Measurements from ENCODE around the gene PEX3. TPM values are rescaled to one million over a fixed set of nuclear protein-coding genes. Genes with fewer than 3 reads are reported as not detected.

The PEX3 gene
- polyA plus RNA-seq, 2 donors: 16.5 to 18.3 TPM

DNA sequence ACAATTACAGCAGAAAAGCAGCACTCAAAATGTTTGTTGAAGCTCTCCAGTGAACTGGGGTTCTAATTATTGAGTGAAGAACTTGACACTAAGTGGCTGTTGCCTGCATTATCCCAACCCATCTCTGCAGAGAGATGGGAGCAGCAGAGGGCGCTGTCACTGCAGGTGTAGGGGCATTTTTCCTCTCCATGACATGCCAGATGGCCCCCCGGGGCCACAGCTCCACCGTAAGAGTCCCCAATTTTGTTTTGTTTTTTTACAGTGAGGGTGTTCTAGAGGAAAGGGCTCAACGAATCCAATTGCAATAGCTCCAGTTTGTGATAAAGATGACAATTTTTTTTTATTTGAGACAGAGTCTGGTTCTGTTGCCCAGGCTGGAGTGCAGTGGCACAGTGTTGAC lies 62.8 kb downstream of the PEX3 start:
- Histone ChIP-seq H3K27me3 (ENCODE audit: control insufficient read depth in 1 of 2, insufficient read depth in 2 of 2, low read length in 2 of 2) (no peaks in the 10 kb centered on the region), H3K4me1 (ENCODE audit: control insufficient read depth in 2 of 2, insufficient read depth in 2 of 2, low read length in 1 of 2) (peaks cover 4 to 6% of the 10 kb centered on the region in 2 donors), H3K27ac (ENCODE audit: low read depth in 2 of 2, low read length in 1 of 2) (no peak overlapping the region), H3K4me3 (ENCODE audit: low read depth in 1 of 2, low read length in 2 of 2) (no peak overlapping the region), H3K36me3 (ENCODE audit: control insufficient read depth in 2 of 2, insufficient read depth in 2 of 2, low read length in 1 of 2) (no peaks in the 10 kb centered on the region), H3K9me3 (ENCODE audit: control insufficient read depth in 2 of 2, insufficient read depth in 1 of 2, low read depth in 1 of 2, low read length in 1 of 2) (no peaks in the 10 kb centered on the region)
- 63 to 75% methylated on average over 4 of the region's 4 CpGs for WGBS, 2 donors

DNA sequence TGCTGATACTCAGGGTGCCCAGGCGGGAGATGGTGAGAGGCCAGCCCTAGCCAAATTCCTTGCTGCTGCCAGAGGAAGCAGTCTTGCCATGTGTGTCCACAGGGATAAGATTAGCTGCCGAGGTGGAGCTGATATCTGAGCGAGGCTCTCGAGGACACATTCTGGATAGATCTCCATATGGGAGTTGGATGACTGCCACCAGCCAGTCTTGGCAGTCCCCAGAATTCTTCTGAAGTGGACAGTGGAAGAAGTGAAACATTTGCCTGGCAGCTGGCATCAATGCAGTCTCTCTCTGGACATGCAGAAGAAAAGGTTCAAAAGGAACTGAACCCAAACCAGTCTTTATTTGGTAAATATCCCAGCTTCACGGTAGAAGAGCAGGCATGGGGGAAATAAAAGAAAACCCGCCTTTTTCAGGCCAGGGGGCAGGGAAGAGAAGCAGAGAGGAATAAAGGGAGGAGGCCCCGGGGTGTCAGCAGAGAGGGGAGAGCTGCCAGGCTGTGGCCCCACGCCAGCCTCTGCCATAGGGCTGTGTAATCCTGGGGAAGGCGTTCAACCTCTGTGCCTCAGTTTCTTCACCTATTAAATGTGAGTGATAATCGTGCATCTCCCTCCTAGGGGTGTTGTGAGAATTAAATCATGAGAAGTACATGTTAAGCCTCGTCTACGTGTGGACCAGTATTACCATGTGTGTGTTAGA lies 64.6 kb downstream of the PEX3 start:
- no peaks in the 10 kb centered on the region for H3K36me3 ChIP-seq (ENCODE audit: control insufficient read depth in 2 of 2, insufficient read depth in 2 of 2, low read length in 1 of 2)
- no peaks in the 10 kb centered on the region for H3K9me3 ChIP-seq (ENCODE audit: control insufficient read depth in 2 of 2, insufficient read depth in 1 of 2, low read depth in 1 of 2, low read length in 1 of 2)
- 56 to 63% methylated on average over 12 of the region's 12 CpGs for WGBS, 2 donors
- H3K4me1 ChIP-seq (ENCODE audit: control insufficient read depth in 2 of 2, insufficient read depth in 2 of 2, low read length in 1 of 2): peaks cover 4 to 6% of the 10 kb centered on the region in 2 donors
- no peaks in the 10 kb centered on the region for H3K27me3 ChIP-seq (ENCODE audit: control insufficient read depth in 1 of 2, insufficient read depth in 2 of 2, low read length in 2 of 2)
- H3K27ac ChIP-seq (ENCODE audit: low read depth in 2 of 2, low read length in 1 of 2): no peak overlapping the region
- no peak overlapping the region for H3K4me3 ChIP-seq (ENCODE audit: low read depth in 1 of 2, low read length in 2 of 2)

GRCh38 chr6:143515766-143516355 lies 65.3 kb downstream of the PEX3 start:
- no peak overlapping the region for H3K27ac ChIP-seq (ENCODE audit: low read depth in 2 of 2, low read length in 1 of 2)
- no peaks in the 10 kb centered on the region for H3K27me3 ChIP-seq (ENCODE audit: control insufficient read depth in 1 of 2, insufficient read depth in 2 of 2, low read length in 2 of 2)
- H3K9me3 ChIP-seq (ENCODE audit: control insufficient read depth in 2 of 2, insufficient read depth in 1 of 2, low read depth in 1 of 2, low read length in 1 of 2): no peaks in the 10 kb centered on the region
- peaks cover 4 to 5% of the 10 kb centered on the region in 2 donors for H3K4me1 ChIP-seq (ENCODE audit: control insufficient read depth in 2 of 2, insufficient read depth in 2 of 2, low read length in 1 of 2)
- WGBS, 2 donors: 87 to 89% methylated on average over 7 of the region's 7 CpGs
- no peaks in the 10 kb centered on the region for H3K36me3 ChIP-seq (ENCODE audit: control insufficient read depth in 2 of 2, insufficient read depth in 2 of 2, low read length in 1 of 2)
- no peak overlapping the region for H3K4me3 ChIP-seq (ENCODE audit: low read depth in 1 of 2, low read length in 2 of 2)

- no peak overlapping the region for H3K4me3 ChIP-seq (ENCODE audit: low read depth in 1 of 2, low read length in 2 of 2)
- H3K27ac ChIP-seq (ENCODE audit: low read depth in 2 of 2, low read length in 1 of 2): no peak overlapping the region
- WGBS, 2 donors: 69 to 81% methylated on average over 2 of the region's 2 CpGs
- peaks cover under 1 to 4% of the 10 kb centered on the region in 2 donors for H3K4me1 ChIP-seq (ENCODE audit: control insufficient read depth in 2 of 2, insufficient read depth in 2 of 2, low read length in 1 of 2)
- H3K36me3 ChIP-seq (ENCODE audit: control insufficient read depth in 2 of 2, insufficient read depth in 2 of 2, low read length in 1 of 2): no peaks in the 10 kb centered on the region
- no peaks in the 10 kb centered on the region for H3K27me3 ChIP-seq (ENCODE audit: control insufficient read depth in 1 of 2, insufficient read depth in 2 of 2, low read length in 2 of 2)
- no peaks in the 10 kb centered on the region for H3K9me3 ChIP-seq (ENCODE audit: control insufficient read depth in 2 of 2, insufficient read depth in 1 of 2, low read depth in 1 of 2, low read length in 1 of 2)
Measured at GRCh38 chr6:143516690-143517446, 66.3 kb downstream of the PEX3 start.

GRCh38 chr6:143517447-143517773 lies 66.8 kb downstream of the PEX3 start:
- Histone ChIP-seq H3K4me3 (ENCODE audit: low read depth in 1 of 2, low read length in 2 of 2) (no peak overlapping the region), H3K36me3 (ENCODE audit: control insufficient read depth in 2 of 2, insufficient read depth in 2 of 2, low read length in 1 of 2) (no peaks in the 10 kb centered on the region), H3K27me3 (ENCODE audit: control insufficient read depth in 1 of 2, insufficient read depth in 2 of 2, low read length in 2 of 2) (no peaks in the 10 kb centered on the region), H3K9me3 (ENCODE audit: control insufficient read depth in 2 of 2, insufficient read depth in 1 of 2, low read depth in 1 of 2, low read length in 1 of 2) (no peaks in the 10 kb centered on the region), H3K27ac (ENCODE audit: low read depth in 2 of 2, low read length in 1 of 2) (no peak overlapping the region), H3K4me1 (ENCODE audit: control insufficient read depth in 2 of 2, insufficient read depth in 2 of 2, low read length in 1 of 2) (peaks cover 0 to 4% of the 10 kb centered on the region in 2 donors)
- 64 to 66% methylated on average over 3 of the region's 3 CpGs for WGBS, 2 donors

GRCh38 chr6:143522039-143522600 lies 71.5 kb downstream of the PEX3 start:
- Histone ChIP-seq H3K9me3 (ENCODE audit: control insufficient read depth in 2 of 2, insufficient read depth in 1 of 2, low read depth in 1 of 2, low read length in 1 of 2) (no peaks in the 10 kb centered on the region), H3K36me3 (ENCODE audit: control insufficient read depth in 2 of 2, insufficient read depth in 2 of 2, low read length in 1 of 2) (no peaks in the 10 kb centered on the region), H3K27ac (ENCODE audit: low read depth in 2 of 2, low read length in 1 of 2) (no peak overlapping the region), H3K4me3 (ENCODE audit: low read depth in 1 of 2, low read length in 2 of 2) (no peak overlapping the region), H3K27me3 (ENCODE audit: control insufficient read depth in 1 of 2, insufficient read depth in 2 of 2, low read length in 2 of 2) (no peaks in the 10 kb centered on the region), H3K4me1 (ENCODE audit: control insufficient read depth in 2 of 2, insufficient read depth in 2 of 2, low read length in 1 of 2) (peaks cover 0 to 2% of the 10 kb centered on the region in 2 donors)
- WGBS, 2 donors: 81 to 84% methylated on average over 8 of the region's 8 CpGs

GRCh38 chr6:143525356-143525755 lies 74.8 kb downstream of the PEX3 start:
- Histone ChIP-seq H3K4me1 (ENCODE audit: control insufficient read depth in 2 of 2, insufficient read depth in 2 of 2, low read length in 1 of 2) (no peaks in the 10 kb centered on the region), H3K36me3 (ENCODE audit: control insufficient read depth in 2 of 2, insufficient read depth in 2 of 2, low read length in 1 of 2) (no peaks in the 10 kb centered on the region), H3K27me3 (ENCODE audit: control insufficient read depth in 1 of 2, insufficient read depth in 2 of 2, low read length in 2 of 2) (no peaks in the 10 kb centered on the region), H3K4me3 (ENCODE audit: low read depth in 1 of 2, low read length in 2 of 2) (no peak overlapping the region), H3K9me3 (ENCODE audit: control insufficient read depth in 2 of 2, insufficient read depth in 1 of 2, low read depth in 1 of 2, low read length in 1 of 2) (no peaks in the 10 kb centered on the region), H3K27ac (ENCODE audit: low read depth in 2 of 2, low read length in 1 of 2) (no peak overlapping the region)
- 85 to 92% methylated on average over 1 of the region's 1 CpG for WGBS, 2 donors

DNA sequence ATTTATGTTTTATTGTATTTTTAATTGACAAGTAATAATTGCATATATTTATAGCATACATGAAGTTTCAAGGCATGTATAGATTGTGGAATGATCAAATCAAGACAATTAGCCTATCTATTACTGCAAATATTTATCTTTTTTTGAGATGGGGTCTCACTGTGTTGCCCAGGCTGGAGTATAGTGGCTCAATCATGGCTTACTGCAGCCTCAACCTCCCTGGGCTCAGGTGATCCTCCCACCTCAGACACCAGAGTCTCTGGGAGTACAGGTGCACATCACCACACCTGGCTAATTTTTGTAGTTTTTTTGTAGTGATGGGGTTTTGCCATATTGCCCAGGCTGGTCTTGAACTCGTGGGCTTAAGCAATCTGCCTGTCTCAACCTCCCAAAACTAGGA lies 77.1 kb downstream of the PEX3 start:
- no peaks in the 10 kb centered on the region for H3K4me1 ChIP-seq (ENCODE audit: control insufficient read depth in 2 of 2, insufficient read depth in 2 of 2, low read length in 1 of 2)
- 80 to 89% methylated on average over 1 of the region's 1 CpG for WGBS, 2 donors
- H3K9me3 ChIP-seq (ENCODE audit: control insufficient read depth in 2 of 2, insufficient read depth in 1 of 2, low read depth in 1 of 2, low read length in 1 of 2): no peaks in the 10 kb centered on the region
- H3K27me3 ChIP-seq (ENCODE audit: control insufficient read depth in 1 of 2, insufficient read depth in 2 of 2, low read length in 2 of 2): no peaks in the 10 kb centered on the region
- no peaks in the 10 kb centered on the region for H3K36me3 ChIP-seq (ENCODE audit: control insufficient read depth in 2 of 2, insufficient read depth in 2 of 2, low read length in 1 of 2)
- H3K27ac ChIP-seq (ENCODE audit: low read depth in 2 of 2, low read length in 1 of 2): no peak overlapping the region
- H3K4me3 ChIP-seq (ENCODE audit: low read depth in 1 of 2, low read length in 2 of 2): no peak overlapping the region

DNA sequence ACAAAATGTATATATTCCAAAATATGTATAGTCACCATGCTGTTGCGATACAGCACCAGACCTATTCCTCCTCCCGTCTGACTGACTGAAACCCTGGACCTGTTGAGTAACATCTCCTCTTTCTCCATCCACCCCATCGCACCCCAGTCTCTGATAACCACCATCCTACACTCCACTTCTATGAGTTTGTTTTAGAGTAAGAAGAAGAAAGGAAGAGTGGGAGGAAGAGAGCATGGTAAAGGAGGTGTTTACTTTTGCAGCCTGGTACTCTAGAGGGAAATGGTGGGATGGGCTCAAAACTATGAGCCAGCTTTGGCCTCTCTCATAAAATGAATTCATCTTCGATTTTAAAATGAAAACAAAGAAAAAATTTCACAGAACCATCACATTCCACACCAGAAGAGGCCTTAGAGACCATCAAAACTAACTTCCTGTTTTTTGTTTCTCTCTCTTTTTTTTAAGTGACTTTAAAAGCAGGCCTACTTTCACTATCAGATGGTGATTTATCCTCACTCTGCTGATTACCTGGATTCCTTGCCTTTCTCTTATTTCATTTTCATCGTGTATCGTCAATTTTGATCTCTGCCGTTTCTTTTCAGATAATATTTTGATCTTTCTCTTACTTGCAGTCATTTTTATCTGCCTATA lies 77.7 kb downstream of the PEX3 start:
- no peak overlapping the region for H3K4me3 ChIP-seq (ENCODE audit: low read depth in 1 of 2, low read length in 2 of 2)
- no peaks in the 10 kb centered on the region for H3K36me3 ChIP-seq (ENCODE audit: control insufficient read depth in 2 of 2, insufficient read depth in 2 of 2, low read length in 1 of 2)
- WGBS, 2 donors: 77 to 84% methylated on average over 7 of the region's 7 CpGs
- H3K9me3 ChIP-seq (ENCODE audit: control insufficient read depth in 2 of 2, insufficient read depth in 1 of 2, low read depth in 1 of 2, low read length in 1 of 2): no peaks in the 10 kb centered on the region
- no peaks in the 10 kb centered on the region for H3K4me1 ChIP-seq (ENCODE audit: control insufficient read depth in 2 of 2, insufficient read depth in 2 of 2, low read length in 1 of 2)
- H3K27ac ChIP-seq (ENCODE audit: low read depth in 2 of 2, low read length in 1 of 2): no peak overlapping the region
- no peaks in the 10 kb centered on the region for H3K27me3 ChIP-seq (ENCODE audit: control insufficient read depth in 1 of 2, insufficient read depth in 2 of 2, low read length in 2 of 2)

All from esophagus (tissue), 2 donors.